T-helper 2 cell treated with Interferon-gamma antibody and Interleukin-4, amounts not matched to agents 5 μg/mL and 100 μg/mL, for 36 hours (primary cell): ENCODE results near the gene KANSL3.
"Not testable (repeated sequence)": the region's sequence is repeated elsewhere in the genome, so short reads cannot be mapped to it uniquely, and the experiment has no call there.

Experiments
- DNase-seq: peaks from one replicate; pipeline ENCODE4 v3.0.0; 2021; ENCODE audit warnings: low spot score
- H3K27ac Mint-ChIP-seq: one replicate; pipeline ENCODE4 v1.8.0; 2021; ENCODE audit warnings: mild to moderate bottlenecking, mixed read lengths
- H3K27me3 Mint-ChIP-seq: one replicate; pipeline ENCODE4 v1.8.0; 2021; ENCODE audit warnings: low read depth, mixed read lengths
- H3K36me3 Mint-ChIP-seq: one replicate; pipeline ENCODE4 v1.8.0; 2021; ENCODE audit warnings: low read depth, mixed read lengths
- H3K4me1 Mint-ChIP-seq: one replicate; pipeline ENCODE4 v1.8.0; 2021; ENCODE audit warnings: low read depth, mixed read lengths
- H3K4me3 Mint-ChIP-seq: one replicate; pipeline ENCODE4 v1.8.0; 2022; ENCODE audit warnings: mild to moderate bottlenecking, moderate library complexity, mixed read lengths
- H3K9me3 Mint-ChIP-seq: one replicate; pipeline ENCODE4 v1.8.0; 2021; ENCODE audit warnings: mixed read lengths

KANSL3 gene

DNA sequence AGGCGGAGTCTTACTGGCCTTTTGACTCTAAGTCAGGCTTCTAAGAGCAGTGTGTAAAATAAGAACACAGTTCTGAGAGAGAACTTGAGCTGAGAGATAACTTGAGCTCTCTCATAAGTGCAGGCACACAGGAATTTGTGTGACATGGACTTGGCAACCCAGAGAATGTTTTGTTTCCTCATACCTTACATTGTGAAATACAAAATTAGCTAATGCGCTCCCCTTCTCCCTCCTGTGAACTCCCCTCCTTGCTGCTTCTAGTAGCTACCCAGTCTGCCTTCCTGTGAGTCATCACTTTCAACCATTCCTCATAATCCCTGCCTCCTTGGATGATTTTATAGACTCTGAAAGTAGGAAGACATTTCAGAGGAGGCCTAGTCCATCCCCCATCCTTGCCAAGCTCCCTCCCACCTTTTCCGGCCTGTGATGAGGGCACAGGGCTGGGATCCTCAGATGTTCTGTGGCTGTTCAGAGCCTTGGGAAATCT lies 27.0 kb upstream of the KANSL3 start:
- H3K4me3 Mint-ChIP-seq, result no peak overlapping the region
- no peak overlapping the region for H3K27ac Mint-ChIP-seq
- peaks cover 2% of the 10 kb centered on the region for H3K27me3 Mint-ChIP-seq
- no peaks in the 10 kb centered on the region for H3K9me3 Mint-ChIP-seq
- H3K36me3 Mint-ChIP-seq, result no peaks in the 10 kb centered on the region
- DNase-seq, result no peak
- no peaks in the 10 kb centered on the region for H3K4me1 Mint-ChIP-seq

DNA sequence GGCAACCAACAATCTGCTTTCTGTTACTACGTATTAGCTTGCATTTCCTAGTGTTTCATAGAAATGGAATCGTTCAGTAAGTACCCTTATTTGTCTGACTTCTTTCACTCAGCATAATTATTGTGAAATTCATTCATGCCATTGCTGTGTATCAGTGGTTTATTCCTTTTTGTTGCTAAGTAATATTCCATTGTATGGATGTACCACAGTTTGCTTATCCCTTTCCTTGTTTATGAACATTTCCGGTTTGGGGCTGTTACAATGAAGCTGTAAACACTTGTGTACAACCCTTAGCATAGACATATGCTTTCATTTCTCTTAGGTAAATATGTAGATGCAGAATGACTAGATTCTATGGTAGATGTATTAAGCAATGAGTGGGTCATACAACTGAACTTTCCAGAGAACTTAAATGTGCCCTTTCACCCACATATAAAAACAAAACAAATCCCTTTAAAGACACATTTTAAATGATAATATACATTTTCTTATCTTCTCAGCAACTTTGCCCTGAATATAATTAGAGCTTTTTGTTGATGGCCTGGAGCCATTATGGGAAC lies 26.3 kb upstream of the KANSL3 start:
- Mint-ChIP-seq H3K36me3 (no peaks in the 10 kb centered on the region), H3K27ac (no peak overlapping the region), H3K4me1 (no peaks in the 10 kb centered on the region), H3K27me3 (peaks cover 2% of the 10 kb centered on the region), H3K9me3 (no peaks in the 10 kb centered on the region), H3K4me3 (no peak overlapping the region)
- no peak for DNase-seq

DNA sequence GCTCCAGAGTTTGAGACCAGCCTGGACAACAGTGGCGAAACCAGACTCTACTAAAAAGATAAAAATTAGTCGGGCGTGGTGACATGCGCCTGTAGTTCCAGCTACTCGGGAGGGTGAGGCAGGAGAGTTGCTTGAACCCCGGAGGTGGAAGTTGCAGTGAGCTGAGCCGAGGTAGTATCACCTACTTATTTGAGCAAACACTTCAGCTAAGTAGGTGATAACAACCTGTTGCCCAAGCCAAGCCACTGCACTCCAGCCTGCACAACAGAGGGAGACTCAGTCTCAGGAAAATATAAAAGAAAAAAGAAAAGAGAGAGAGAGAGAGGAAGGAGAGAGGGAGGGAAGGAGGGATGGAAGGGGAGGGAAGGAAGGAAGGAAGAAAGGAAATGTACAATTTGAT lies 25.7 kb upstream of the KANSL3 start:
- no peak for DNase-seq
- Mint-ChIP-seq H3K9me3 (no peaks in the 10 kb centered on the region), H3K27me3 (peaks cover 2% of the 10 kb centered on the region), H3K27ac (no peak overlapping the region), H3K36me3 (no peaks in the 10 kb centered on the region), H3K4me3 (no peak overlapping the region), H3K4me1 (no peaks in the 10 kb centered on the region)

DNA sequence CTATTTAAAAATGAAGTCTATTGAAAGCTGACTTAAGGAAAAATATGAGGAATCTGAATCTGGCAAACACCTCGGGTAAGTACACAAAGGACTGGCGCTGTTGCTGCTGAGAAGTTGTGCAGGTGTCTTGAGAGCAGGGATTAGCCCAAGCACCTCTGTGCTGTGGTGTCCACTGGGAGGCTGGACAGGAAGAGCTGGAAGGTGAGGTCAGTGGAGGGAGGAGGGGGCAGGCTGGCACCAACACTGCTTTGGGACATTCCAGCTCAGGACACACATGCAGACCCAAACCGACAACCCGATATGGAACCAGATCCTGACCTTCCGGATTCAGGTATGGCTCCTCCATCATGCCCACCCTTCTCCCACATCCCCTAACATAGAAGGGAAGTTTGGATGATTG lies 25.1 kb upstream of the KANSL3 start:
- Mint-ChIP-seq H3K27ac (no peak overlapping the region), H3K4me1 (no peaks in the 10 kb centered on the region), H3K36me3 (no peaks in the 10 kb centered on the region), H3K27me3 (peaks cover 2% of the 10 kb centered on the region), H3K9me3 (no peaks in the 10 kb centered on the region), H3K4me3 (no peak overlapping the region)
- DNase-seq, result no peak

DNA sequence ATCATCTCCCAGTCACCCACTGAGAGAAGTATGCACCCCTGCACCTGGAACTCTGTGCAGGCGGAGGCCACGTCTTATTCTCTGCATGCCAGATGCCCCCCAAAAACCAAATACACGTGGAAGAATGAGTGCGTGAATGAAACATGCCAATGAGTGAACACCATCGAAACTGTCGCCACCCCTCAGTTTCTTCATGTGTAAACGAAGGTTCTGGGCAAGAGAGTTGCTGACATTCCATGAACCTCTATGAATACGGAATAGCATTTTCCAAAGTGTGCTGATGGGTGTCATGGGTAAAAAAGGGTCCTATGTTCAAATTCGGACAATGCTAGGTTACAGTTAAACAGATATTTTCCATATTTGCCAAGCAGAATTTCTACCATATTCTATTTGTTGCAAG lies 24.2 kb upstream of the KANSL3 start:
- H3K4me3 Mint-ChIP-seq, result no peak overlapping the region
- H3K27ac Mint-ChIP-seq, result no peak overlapping the region
- no peaks in the 10 kb centered on the region for H3K36me3 Mint-ChIP-seq
- H3K9me3 Mint-ChIP-seq, result no peaks in the 10 kb centered on the region
- H3K27me3 Mint-ChIP-seq, result peaks cover 5% of the 10 kb centered on the region
- H3K4me1 Mint-ChIP-seq, result no peaks in the 10 kb centered on the region
- DNase-seq, result no peak

DNA sequence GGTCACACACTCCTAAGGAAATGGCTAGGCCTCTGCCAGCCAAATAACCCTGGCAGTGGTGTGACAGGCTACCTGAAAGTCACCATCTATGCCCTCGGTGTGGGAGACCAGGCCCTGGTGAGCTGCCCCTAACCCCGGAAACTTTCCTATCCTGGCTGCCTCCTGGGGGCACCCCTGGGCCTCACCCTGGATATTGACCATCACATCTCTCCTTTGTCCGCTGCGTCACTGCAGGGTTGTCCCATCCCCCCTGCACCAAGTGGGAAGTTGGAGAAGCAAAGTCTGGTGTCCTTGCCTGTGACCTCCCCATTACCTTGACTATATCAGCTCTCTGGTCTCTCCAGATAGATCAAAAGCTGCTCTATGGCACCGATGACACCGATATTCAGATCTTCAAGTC lies 23.2 kb upstream of the KANSL3 start:
- H3K27ac Mint-ChIP-seq, result no peak overlapping the region
- H3K36me3 Mint-ChIP-seq, result no peaks in the 10 kb centered on the region
- H3K4me3 Mint-ChIP-seq, result no peak overlapping the region
- no peaks in the 10 kb centered on the region for H3K9me3 Mint-ChIP-seq
- no peaks in the 10 kb centered on the region for H3K4me1 Mint-ChIP-seq
- DNase-seq, result no peak
- peaks cover 5% of the 10 kb centered on the region for H3K27me3 Mint-ChIP-seq

DNA sequence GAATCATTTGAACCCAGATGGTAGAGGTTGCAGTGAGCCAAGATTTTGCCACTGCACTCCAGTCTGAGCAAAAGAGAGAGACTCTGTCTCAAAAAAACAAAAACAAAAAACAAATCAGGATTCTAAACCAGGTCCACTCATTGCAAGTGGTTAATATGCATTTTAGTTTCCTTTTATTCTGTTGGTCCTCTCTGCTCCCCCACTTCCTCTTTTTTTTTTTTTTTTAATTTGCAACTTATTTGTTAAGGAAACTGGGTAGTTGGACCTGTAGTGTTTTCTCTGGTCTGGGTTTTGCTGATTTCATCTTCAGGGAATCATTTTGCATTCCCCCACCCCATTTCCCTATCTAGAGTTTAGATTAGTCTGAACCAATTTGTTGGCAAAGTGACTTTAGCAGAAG lies 18.4 kb upstream of the KANSL3 start:
- no peaks in the 10 kb centered on the region for H3K36me3 Mint-ChIP-seq
- no peak for DNase-seq
- no peak overlapping the region for H3K27ac Mint-ChIP-seq
- no peaks in the 10 kb centered on the region for H3K4me1 Mint-ChIP-seq
- no peak overlapping the region for H3K4me3 Mint-ChIP-seq
- no peaks in the 10 kb centered on the region for H3K9me3 Mint-ChIP-seq
- peaks cover 4% of the 10 kb centered on the region for H3K27me3 Mint-ChIP-seq

DNA sequence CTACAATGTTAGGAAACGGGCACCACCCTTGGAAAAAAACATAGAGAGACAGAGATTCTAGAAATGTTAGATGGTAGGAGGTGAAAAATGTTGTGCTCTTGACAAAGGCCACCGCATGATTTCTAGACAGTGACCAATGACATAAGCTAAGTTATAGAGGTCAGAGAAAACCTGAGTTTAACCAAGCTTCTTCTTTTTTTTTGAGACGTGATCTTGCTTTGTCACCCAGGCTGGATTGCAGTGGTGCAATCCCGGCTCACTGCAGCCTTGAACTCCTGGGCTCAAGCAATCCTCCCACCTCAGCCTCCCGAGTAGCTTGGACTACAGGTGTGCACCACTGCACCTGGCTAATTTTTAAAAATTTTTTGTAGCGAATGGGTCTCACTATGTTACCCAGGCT lies 17.4 kb upstream of the KANSL3 start:
- Mint-ChIP-seq H3K4me1 (no peaks in the 10 kb centered on the region), H3K27me3 (peaks cover 6% of the 10 kb centered on the region), H3K9me3 (no peaks in the 10 kb centered on the region), H3K36me3 (no peaks in the 10 kb centered on the region), H3K4me3 (no peak overlapping the region), H3K27ac (no peak overlapping the region)
- DNase-seq, result no peak

DNA sequence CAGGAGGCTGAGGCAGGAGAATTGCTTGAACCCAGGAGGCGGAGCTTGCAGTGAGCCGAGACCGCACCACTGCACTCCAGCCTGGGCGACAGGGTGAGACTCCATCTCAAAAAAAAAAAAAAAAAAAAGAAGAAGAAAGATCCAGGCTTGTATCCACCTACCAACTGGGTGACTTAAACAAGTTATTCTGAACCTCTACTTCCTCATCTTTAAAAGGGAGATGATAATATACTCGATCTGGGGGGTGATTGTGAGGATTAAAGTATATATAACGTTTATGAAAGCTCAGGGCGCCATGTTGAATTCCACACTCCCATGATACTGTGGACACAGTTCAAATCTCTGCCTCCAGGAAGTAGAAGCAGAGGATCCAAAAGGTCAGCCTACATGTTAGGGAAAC lies 16.7 kb upstream of the KANSL3 start:
- not testable (repeated sequence) for H3K27me3 Mint-ChIP-seq, H3K9me3 Mint-ChIP-seq, DNase-seq, H3K27ac Mint-ChIP-seq, H3K4me3 Mint-ChIP-seq, H3K4me1 Mint-ChIP-seq, H3K36me3 Mint-ChIP-seq

DNA sequence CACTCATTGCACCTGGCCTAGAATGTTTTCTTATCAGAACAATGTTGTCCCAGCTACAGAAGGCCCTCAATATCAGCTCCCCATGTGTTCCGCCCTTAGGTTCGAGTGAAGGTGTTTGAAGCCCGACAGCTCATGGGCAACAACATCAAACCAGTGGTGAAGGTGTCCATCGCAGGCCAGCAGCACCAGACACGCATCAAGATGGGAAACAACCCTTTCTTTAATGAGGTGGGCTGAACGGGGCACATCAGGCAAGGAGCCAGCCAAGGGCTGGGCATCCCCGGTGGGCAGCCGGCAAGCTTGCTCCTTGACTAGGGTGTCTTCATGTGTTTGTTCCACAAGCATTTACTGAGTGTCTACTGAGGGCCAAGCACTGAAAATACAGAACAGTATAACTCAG lies 13.7 kb upstream of the KANSL3 start:
- Mint-ChIP-seq H3K9me3 (peaks cover 3% of the 10 kb centered on the region), H3K27me3 (peaks cover 2% of the 10 kb centered on the region), H3K36me3 (no peaks in the 10 kb centered on the region), H3K4me3 (no peak overlapping the region), H3K4me1 (no peaks in the 10 kb centered on the region), H3K27ac (no peak overlapping the region)
- no peak for DNase-seq

DNA sequence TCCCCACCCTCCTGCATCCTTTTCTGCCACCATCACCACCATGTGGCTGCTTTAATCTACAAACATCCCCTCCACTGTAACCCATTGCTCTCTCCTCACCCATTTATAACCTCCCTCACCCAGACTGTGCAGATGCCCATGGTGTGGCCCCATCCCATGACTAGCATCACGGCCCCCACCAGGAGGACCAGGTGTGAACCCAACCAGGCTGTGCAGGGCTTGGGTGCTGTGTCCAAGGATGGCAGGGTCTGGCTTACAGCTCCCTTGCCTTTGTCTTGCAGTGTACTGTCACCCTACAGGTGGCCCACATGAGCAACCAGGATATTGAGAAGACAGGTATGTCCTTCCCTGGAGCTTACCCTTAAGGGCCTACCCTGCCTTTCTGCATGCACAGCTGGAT lies 11.2 kb upstream of the KANSL3 start:
- peaks cover 3% of the 10 kb centered on the region for H3K9me3 Mint-ChIP-seq
- no peaks in the 10 kb centered on the region for H3K4me1 Mint-ChIP-seq
- no peak overlapping the region for H3K4me3 Mint-ChIP-seq
- H3K27me3 Mint-ChIP-seq, result peaks cover 2% of the 10 kb centered on the region
- H3K27ac Mint-ChIP-seq, result no peak overlapping the region
- no peaks in the 10 kb centered on the region for H3K36me3 Mint-ChIP-seq
- DNase-seq, result no peak

DNA sequence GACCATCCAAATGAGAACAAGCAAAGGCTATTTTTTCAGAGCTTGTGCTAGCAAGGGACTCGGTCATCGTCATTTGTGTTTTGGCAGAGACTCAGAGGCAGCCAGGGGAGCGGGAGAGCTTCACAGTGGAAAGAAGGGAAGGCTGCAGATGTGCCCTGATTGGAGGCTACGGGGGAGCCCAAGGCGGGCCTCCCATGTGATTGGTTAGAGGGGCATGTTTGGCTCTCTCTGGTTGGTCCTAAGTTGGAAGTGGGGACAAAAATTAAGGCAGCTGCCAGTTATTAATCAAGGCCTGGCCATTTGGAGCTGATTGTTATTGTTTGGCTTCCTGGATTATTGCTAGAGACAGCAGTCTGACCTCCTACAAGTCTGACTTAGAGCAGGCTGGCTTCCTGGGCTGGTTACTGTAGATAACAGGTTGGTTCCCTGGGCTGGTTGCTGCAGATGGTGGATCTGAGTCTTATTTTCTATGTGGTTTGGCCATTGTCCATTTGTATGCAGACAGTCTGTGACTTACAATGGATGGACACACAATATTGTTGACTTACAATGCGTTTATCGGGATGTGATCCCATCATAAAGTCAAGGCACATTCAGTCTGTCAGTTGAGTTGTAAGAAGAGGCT lies 10.3 kb upstream of the KANSL3 start:
- Mint-ChIP-seq H3K4me1 (no peaks in the 10 kb centered on the region), H3K4me3 (no peak overlapping the region), H3K9me3 (peaks cover 3% of the 10 kb centered on the region), H3K36me3 (no peaks in the 10 kb centered on the region), H3K27me3 (peaks cover 2% of the 10 kb centered on the region), H3K27ac (no peak overlapping the region)
- DNase-seq, result no peak

DNA sequence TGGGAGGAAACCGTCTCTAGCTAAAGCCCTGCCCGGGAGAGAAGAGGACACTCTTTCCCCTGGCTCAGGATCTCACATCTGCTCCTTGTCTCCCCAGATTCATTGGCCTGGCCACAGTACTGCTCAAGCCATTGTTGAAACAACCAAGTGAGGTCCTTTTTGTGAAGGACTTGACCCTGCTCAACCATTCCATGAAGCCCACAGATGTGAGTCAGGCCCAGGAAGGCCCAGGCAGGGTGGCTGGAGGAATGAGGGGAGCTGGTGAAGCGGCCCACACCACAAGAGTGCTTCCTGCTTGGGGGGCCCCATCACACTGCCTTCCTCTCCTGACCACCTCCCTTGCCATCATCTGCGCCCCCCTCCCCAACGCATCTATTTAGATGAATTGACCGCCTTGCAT lies 9.6 kb upstream of the KANSL3 start:
- H3K4me1 Mint-ChIP-seq, result no peaks in the 10 kb centered on the region
- H3K27ac Mint-ChIP-seq, result no peak overlapping the region
- peaks cover 3% of the 10 kb centered on the region for H3K9me3 Mint-ChIP-seq
- peaks cover 2% of the 10 kb centered on the region for H3K27me3 Mint-ChIP-seq
- no peak overlapping the region for H3K4me3 Mint-ChIP-seq
- no peak for DNase-seq
- H3K36me3 Mint-ChIP-seq, result no peaks in the 10 kb centered on the region

DNA sequence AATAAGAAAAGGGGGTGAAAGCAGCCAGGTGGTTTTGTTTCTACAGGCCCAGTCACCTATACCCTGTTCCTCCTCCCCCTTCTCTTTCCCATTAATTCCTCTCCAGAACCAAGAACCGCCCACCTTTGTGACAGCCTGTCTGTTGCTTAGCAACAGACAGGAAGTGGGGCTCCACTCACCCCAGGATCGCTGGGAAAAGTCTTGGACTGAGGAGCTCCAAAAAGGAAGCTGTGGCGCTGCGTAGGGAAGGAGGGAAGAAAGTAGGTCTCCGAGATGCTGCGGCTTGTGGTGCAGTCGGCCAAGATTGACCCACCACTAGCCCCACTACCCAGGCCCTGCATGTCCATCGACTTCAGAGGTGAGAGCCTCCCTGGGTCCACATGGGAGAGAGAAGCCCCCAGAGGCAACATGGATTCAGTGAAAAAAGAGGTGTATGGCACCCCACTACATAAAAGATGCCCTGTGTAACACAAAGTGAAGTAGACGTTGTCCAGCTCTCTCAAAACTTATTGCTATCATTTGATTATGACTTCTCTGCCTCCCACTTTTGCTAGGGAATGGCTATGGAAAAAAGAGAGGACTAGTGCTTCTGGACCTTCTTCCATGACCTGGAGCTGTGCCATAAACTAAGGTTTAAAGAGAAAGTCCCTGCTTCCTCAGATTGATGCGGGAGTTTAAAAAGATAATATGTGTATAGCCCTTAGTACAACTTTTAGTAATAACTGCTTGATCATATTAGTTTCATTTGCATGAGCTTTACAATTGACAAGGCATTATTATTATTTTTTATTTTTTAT lies 4.7 kb upstream of the KANSL3 start, which contains the start of gene FER1L5:
Gene FER1L5 (plus strand): TSS at position 201 of the 797 bp plus-strand sequence. CDS start 73 bp downstream, at position 274.
- Mint-ChIP-seq H3K4me3 (no peak within 1 kb of the TSS), H3K4me1 (no peaks in the 10 kb centered on the region), H3K27ac (no peak within 1 kb of the TSS), H3K36me3 (no peaks in the 10 kb centered on the region), H3K9me3 (no peaks in the 10 kb centered on the region), H3K27me3 (peaks cover 8% of the 10 kb centered on the region)
- no peak for DNase-seq
